GM23338 (cell line): Measurements from ENCODE around the gene DAAM2. TPM values are rescaled to one million over a fixed set of nuclear protein-coding genes. Genes with fewer than 3 reads are reported as not detected.

Experiments
- ATAC-seq: fragments of 200-7000 bp; cut with Tn5 transposase; 3 replicates; pipeline ENCODE4 v1.9.1; 2020
- DNase-seq: peaks from one replicate; pipeline ENCODE4 v3.0.0-alpha.2; 2015; ENCODE audit warnings: low spot score
- H2AFZ ChIP-seq: fragments of 200-600 bp; sonication (generic); 2 replicates; pipeline ENCODE4 v1.8.0; 2016; ENCODE audit warnings: antibody characterized with exemption, mild to moderate bottlenecking, moderate library complexity
- H3F3A ChIP-seq: fragments of 200-600 bp; sonication (generic); replicated peaks from 2 replicates; pipeline ENCODE4 v1.8.0; 2017; ENCODE audit warnings: antibody characterized with exemption, mixed run types, low read depth
- H3K27ac ChIP-seq: fragments of 200-600 bp; sonication (generic); 2 replicates; pipeline ENCODE4 v1.6.1; 2016; ENCODE audit warnings: low read depth
- H3K27me3 ChIP-seq: fragments of 200-600 bp; sonication (generic); 2 replicates; pipeline ENCODE4 v1.8.0; 2016; ENCODE audit warnings: mild to moderate bottlenecking, mixed run types, moderate library complexity; ENCODE audit not compliant: insufficient read depth
- H3K36me3 ChIP-seq: fragments of 200-600 bp; sonication (generic); 2 replicates; pipeline ENCODE4 v1.8.0; 2016; ENCODE audit warnings: mild to moderate bottlenecking; ENCODE audit not compliant: insufficient read depth
- H3K4me1 ChIP-seq: fragments of 200-600 bp; sonication (generic); 2 replicates; pipeline ENCODE4 v1.8.0; 2016; ENCODE audit warnings: mild to moderate bottlenecking, moderate library complexity; ENCODE audit not compliant: insufficient read depth
- H3K4me2 ChIP-seq: fragments of 200-600 bp; sonication (generic); 2 replicates; pipeline ENCODE4 v1.7.1; 2017; ENCODE audit warnings: mixed run types
- H3K4me3 ChIP-seq: fragments of 200-600 bp; sonication (generic); 2 replicates; pipeline ENCODE4 v1.6.1; 2016; ENCODE audit warnings: mixed run types
- H3K79me2 ChIP-seq: fragments of 200-600 bp; sonication (generic); replicated peaks from 2 replicates; pipeline ENCODE4 v1.8.0; 2017; ENCODE audit warnings: mild to moderate bottlenecking; ENCODE audit not compliant: insufficient read depth
- H3K9me2 ChIP-seq: fragments of 200-600 bp; sonication (generic); 2 replicates; pipeline ENCODE4 v1.8.0; 2017; ENCODE audit not compliant: insufficient read depth
- H4K20me1 ChIP-seq: fragments of 200-600 bp; sonication (generic); replicated peaks from 2 replicates; pipeline ENCODE4 v1.8.0; 2017; ENCODE audit warnings: mild to moderate bottlenecking; ENCODE audit not compliant: insufficient read depth
- H3K27ac Mint-ChIP-seq: 2 replicates; pipeline ENCODE4 v1.8.0; 2020; ENCODE audit warnings: inconsistent platforms, mild to moderate bottlenecking, moderate library complexity, mixed read lengths
- H3K27me3 Mint-ChIP-seq: 3 replicates; pipeline ENCODE4 v1.8.0; 2022; ENCODE audit warnings: low read depth, mild to moderate bottlenecking, moderate library complexity, mixed read lengths, inconsistent platforms; ENCODE audit not compliant: insufficient read depth, poor library complexity
- H3K36me3 Mint-ChIP-seq: 3 replicates; pipeline ENCODE4 v1.8.0; 2021; ENCODE audit warnings: low read depth, mild to moderate bottlenecking, inconsistent platforms, moderate library complexity, mixed read lengths
- H3K4me1 Mint-ChIP-seq: 3 replicates; pipeline ENCODE4 v1.8.0; 2020; ENCODE audit warnings: mild to moderate bottlenecking, inconsistent platforms, mixed read lengths
- H3K4me3 Mint-ChIP-seq: 3 replicates; pipeline ENCODE4 v1.8.0; 2021; ENCODE audit warnings: moderate library complexity, mild to moderate bottlenecking, inconsistent platforms, mixed read lengths
- H3K9me3 Mint-ChIP-seq: 3 replicates; pipeline ENCODE4 v1.8.0; 2020; ENCODE audit warnings: moderate library complexity, mild to moderate bottlenecking, inconsistent platforms, mixed read lengths
- CREB1 ChIP-seq: fragments of 250-450 bp; sonication (Bioruptor Pico); IDR thresholded peaks from 2 replicates; pipeline ENCODE4 v1.5.0; 2020; ENCODE audit warnings: low read depth, mild to moderate bottlenecking, moderate library complexity
- EZH2 ChIP-seq: fragments of 200-600 bp; sonication (generic); IDR thresholded peaks from one replicate; pipeline ENCODE4 v1.8.0; 2017; ENCODE audit warnings: antibody characterized with exemption, mild to moderate bottlenecking, low read depth; ENCODE audit not compliant: unreplicated experiment
- EZH2phosphoT487 ChIP-seq: fragments of 200-600 bp; sonication (generic); IDR thresholded peaks from one replicate; pipeline ENCODE4 v1.8.1; 2018; ENCODE audit warnings: antibody characterized with exemption; ENCODE audit not compliant: unreplicated experiment
- POLR2AphosphoS5 ChIP-seq: IDR thresholded peaks from 2 replicates; pipeline ENCODE4 v1.6.1; 2016; ENCODE audit warnings: antibody characterized with exemption, low read depth
- REST ChIP-seq: IDR thresholded peaks from one replicate; pipeline ENCODE4 v1.6.1; 2018; ENCODE audit warnings: antibody characterized with exemption; ENCODE audit not compliant: unreplicated experiment
- STAT1 ChIP-seq: IDR thresholded peaks from one replicate; pipeline ENCODE4 v1.6.1; 2016; ENCODE audit warnings: antibody characterized with exemption; ENCODE audit not compliant: unreplicated experiment
- ZNF462 ChIP-seq: fragments of 250-450 bp; sonication (Bioruptor Pico); IDR thresholded peaks from 2 replicates; pipeline ENCODE4 v1.5.0; 2020; ENCODE audit warnings: mild to moderate bottlenecking, moderate library complexity
- polyA plus RNA-seq: library from polyadenylated mRNA; unstranded; fragments of >200 nt; fragmentation: Nextera tagmentation; extraction: Ambion mirVana; gene quantifications from 2 replicates; pipeline ENCODE4 v1.2.1, GENCODE V29; 2016
- total RNA-seq: library from RNA; depleted of rRNA; stranded (reverse); fragments of >200 nt; shearing (Covaris generic); gene quantifications from 2 replicates; pipeline ENCODE4 v1.2.3, GENCODE V29; 2014
- TF ChIP-seq, protein P1 (sequence below), 2 experiments: fragments of 200-600 bp in 1 of 2; sonication (generic) in 1 of 2; conservative IDR thresholded peaks; 2 replicates each; pipeline versions ENCODE4 v1.5.1 to v1.6.1; 2016 to 2017; ENCODE audit warnings: antibody characterized with exemption in 2 of 2, low read depth in 2 of 2, mild to moderate bottlenecking in 2 of 2, moderate library complexity in 1 of 2
- TF ChIP-seq, protein P2 (sequence below): IDR thresholded peaks from 2 replicates; pipeline ENCODE4 v1.6.1; 2016; ENCODE audit warnings: antibody characterized with exemption

The DAAM2 gene
- total and polyA plus RNA-seq, 2 experiments from 2014 or later, result 1.4 to 4.9 TPM

DNA sequence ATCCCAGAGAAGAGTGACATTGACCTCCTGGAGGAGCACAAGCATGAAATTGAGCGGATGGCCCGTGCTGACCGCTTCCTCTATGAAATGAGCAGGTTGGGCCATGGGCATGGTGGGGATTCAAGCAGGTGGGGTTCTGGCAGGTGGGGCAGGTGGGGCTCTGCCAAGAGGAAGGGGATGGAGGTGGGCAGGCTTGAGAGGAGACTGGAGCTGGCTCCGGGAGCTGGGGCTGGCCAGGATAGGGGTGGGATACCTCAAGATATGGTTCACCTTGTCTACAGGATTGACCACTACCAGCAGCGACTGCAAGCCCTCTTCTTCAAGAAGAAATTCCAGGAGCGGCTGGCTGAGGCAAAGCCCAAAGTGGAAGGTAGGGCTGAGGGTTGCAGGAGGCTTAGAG, 99.2 kb downstream of the DAAM2 start:
- DNase-seq, result no peak
- no peak overlapping the region for H3K27ac ChIP-seq
- H2AFZ ChIP-seq, result no peak overlapping the region
- Mint-ChIP-seq H3K4me3 (no peak overlapping the region), H3K27ac (no peak overlapping the region), H3K27me3 (peaks cover 2% of the 10 kb centered on the region), H3K9me3 (no peaks in the 10 kb centered on the region), H3K4me1 (no peaks in the 10 kb centered on the region), H3K36me3 (no peaks in the 10 kb centered on the region)
- TF ChIP-seq, protein P1, sequence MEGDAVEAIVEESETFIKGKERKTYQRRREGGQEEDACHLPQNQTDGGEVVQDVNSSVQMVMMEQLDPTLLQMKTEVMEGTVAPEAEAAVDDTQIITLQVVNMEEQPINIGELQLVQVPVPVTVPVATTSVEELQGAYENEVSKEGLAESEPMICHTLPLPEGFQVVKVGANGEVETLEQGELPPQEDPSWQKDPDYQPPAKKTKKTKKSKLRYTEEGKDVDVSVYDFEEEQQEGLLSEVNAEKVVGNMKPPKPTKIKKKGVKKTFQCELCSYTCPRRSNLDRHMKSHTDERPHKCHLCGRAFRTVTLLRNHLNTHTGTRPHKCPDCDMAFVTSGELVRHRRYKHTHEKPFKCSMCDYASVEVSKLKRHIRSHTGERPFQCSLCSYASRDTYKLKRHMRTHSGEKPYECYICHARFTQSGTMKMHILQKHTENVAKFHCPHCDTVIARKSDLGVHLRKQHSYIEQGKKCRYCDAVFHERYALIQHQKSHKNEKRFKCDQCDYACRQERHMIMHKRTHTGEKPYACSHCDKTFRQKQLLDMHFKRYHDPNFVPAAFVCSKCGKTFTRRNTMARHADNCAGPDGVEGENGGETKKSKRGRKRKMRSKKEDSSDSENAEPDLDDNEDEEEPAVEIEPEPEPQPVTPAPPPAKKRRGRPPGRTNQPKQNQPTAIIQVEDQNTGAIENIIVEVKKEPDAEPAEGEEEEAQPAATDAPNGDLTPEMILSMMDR (conservative IDR thresholded peaks at IDR 0.05; ENCODE audit: low read depth in 2 of 2), result no peak
- TF ChIP-seq CREB1 (CRISPR knock-in tag) (no peak), ZNF462 (no peak), EZH2 (no peak), REST (no peak), POLR2AphosphoS5 (no peak), STAT1 (no peak), EZH2phosphoT487 (no peak)
- TF ChIP-seq, protein P2, sequence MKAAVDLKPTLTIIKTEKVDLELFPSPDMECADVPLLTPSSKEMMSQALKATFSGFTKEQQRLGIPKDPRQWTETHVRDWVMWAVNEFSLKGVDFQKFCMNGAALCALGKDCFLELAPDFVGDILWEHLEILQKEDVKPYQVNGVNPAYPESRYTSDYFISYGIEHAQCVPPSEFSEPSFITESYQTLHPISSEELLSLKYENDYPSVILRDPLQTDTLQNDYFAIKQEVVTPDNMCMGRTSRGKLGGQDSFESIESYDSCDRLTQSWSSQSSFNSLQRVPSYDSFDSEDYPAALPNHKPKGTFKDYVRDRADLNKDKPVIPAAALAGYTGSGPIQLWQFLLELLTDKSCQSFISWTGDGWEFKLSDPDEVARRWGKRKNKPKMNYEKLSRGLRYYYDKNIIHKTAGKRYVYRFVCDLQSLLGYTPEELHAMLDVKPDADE, result no peak
- no peak for ATAC-seq
- H3K9me2 ChIP-seq, result no peaks in the 10 kb centered on the region
- H3K4me3 ChIP-seq, result no peak overlapping the region
- no peak overlapping the region for H3K4me2 ChIP-seq
- H3K79me2 ChIP-seq, result no peaks in the 10 kb centered on the region
- no peaks in the 10 kb centered on the region for H3K36me3 ChIP-seq
- H3K27me3 ChIP-seq, result no peaks in the 10 kb centered on the region
- no peaks in the 10 kb centered on the region for H4K20me1 ChIP-seq
- H3K4me1 ChIP-seq, result no peaks in the 10 kb centered on the region
- no peaks in the 10 kb centered on the region for H3F3A ChIP-seq
